Measurements from ENCODE around the gene FAM193B.

The FAM193B gene

DNA sequence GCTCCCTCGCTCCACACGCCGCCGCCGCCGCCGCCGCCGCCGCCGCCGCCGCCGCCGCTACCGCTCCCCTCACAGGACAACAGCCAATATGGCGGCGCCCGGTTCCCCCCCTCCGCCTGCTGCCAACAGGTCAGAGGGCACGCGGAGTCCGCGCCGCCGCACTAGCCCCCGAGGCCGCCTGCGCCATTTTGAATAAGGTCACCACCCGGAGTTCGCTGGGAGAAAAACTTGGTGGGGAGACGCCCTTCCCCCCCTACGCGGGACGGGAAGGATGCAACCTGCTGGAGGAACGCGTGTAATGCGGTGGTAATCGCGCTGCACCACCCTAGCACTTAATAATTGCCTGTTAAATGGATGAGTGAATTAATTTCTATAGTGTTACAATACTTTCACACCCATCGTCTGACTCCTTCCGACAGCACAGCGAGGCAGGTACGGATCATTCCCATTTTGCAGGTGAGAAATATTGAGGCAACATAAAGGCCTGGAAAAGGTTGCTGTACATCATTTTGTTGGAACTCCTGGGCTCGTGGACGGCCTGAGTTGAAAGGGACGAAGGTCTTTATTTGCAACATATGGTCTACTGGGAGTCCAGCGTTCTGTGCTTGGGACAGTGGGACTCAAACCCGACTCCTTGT, at the start of gene FAM193B:
FAM193B (minus strand) TSS at position 90 of the 638 bp plus-strand sequence. CDS start 105 bp downstream, outside the sequence.
- DNase-seq, result peak; percentile 52

DNA sequence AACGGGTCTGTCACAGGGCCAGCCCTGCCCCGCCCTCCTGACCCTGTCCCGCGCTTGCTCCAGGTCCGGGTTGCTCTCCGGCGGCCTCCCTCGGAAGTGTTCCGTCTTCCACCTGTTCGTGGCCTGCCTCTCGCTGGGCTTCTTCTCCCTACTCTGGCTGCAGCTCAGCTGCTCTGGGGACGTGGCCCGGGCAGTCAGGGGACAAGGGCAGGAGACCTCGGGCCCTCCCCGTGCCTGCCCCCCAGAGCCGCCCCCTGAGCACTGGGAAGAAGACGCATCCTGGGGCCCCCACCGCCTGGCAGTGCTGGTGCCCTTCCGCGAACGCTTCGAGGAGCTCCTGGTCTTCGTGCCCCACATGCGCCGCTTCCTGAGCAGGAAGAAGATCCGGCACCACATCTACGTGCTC, 49.8 kb upstream of the FAM193B start:
- no peak for DNase-seq

DNA sequence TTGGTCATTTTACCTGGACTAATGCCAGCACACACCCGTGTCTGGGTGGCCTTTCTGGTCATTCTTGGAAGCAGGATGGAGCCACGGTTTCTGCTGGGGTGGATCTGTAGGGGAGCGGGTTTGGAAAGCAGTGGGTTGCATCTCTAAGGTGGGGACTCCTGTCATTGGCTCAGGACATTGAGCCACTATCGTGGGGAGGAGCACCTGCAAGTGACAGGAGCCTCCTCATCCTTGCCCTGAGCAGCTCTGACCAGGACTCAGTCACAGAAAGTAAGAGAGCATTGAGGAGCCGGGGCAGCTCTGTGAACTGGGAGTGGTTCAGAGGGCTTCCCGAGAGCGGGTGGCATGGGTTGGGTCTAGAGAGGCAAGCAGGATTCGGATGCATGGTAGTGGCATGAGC, 49.3 kb upstream of the FAM193B start:
- DNase-seq, result no peak

DNA sequence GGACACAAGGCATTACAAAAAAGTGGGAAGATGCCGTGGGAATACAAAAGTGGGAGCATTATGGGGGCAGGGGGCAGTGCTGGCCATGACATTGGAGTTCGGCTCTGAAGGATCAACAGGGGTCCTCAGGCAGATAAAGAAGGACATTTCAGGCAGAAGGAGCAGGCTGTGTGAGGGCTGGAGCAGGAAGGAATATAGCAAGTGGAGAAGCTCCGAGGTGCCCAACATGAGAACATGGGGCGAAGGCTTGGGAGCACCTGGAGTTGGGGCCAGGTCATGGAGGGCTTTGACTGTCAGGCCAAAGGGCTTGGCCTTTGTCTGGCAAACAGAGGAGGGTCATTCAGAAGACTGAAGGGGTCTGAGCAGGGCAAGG, 48.1 kb upstream of the FAM193B start:
- no peak for DNase-seq

DNA sequence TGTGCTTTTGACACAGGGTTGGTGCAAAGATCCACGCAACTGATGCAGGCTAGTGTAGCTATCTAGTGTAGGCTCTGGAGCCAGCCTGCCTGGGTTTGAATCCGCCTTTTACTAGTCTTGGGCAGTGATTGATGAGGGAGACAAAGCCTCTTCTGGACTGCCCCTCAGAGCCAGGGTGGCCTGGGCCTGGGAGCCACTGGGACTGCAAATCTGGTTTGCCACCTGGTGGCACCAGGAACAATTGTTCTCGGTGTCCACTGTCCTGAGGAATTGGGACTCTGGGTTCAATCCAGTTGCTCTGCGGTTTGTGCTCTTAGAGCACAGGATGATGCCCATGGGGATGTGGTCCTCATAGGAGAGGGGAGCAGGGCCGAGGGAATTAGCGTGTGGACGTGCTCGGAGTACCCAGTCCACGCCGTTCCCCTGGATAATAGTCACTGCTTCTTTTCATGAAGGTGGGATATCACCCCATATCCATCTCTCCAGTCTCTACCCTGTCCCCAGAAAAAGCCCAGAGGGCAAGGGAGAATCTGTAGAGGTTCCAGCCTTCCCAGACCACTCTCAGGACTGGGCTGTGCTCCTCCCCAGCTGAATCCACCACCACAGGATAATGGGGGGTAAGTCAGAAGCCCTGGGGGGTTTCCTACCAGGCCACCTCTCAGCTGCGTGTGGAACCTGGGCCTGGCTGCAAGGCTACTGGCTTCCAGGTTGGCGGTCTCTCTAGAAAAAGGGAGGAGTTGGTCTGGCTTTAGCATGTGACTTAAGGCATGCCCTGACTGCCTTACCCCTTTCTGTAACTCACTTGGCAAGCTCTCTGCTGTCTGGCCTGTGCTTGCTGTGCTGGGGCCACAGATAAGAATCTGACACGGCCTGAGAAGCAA, 47.5 kb upstream of the FAM193B start:
- no peak for DNase-seq

- DNase-seq, result no peak
These were observed 46.8 kb upstream of the FAM193B start for GRCh38 chr5:177601126-177601525.

GRCh38 chr5:177600508-177601018, 46.2 kb upstream of the FAM193B start:
- no peak for DNase-seq

DNA sequence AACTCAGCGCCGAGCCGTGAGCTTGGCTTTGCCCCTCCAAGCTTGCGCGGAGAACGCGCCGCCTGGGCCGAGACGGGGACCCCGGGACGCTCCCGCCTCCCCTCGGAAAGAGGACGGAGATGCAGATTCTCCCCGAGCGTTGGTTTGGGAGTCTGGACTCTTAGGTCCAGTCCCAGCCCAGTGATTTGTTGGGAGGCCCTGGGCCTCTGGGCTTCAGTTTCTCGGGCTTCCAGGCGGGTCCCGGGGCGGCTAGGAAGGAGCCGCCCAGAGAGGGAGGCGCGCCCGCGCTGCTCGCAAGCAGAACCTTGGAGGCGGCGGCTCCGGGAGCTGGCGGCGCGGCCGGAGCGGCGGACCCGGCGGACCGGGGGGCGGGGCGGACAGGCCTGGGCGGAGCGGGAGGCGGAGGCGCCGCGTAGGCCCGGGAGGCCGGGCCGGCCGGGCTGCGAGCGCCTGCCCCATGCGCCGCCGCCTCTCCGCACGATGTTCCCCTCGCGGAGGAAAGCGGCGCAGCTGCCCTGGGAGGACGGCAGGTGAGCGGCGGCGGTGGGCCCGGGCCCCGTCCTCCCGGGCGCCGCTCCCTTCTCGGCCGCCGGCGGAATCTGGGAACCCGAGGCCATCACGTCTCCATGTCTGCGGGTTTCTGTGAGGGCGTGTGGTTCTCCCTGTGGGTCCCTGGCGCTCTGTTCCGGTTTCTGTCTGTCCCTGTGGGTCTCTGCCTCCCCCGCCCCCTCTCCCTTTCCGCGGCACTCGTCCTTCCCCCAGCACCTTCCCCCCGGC, 45.6 kb upstream of the FAM193B start, which contains the start of gene B4GALT7:
B4GALT7 (plus strand) TSS at position 402 of the 777 bp plus-strand sequence; CDS start at position 481, 79 bp downstream.
- DNase-seq, result no peak

DNA sequence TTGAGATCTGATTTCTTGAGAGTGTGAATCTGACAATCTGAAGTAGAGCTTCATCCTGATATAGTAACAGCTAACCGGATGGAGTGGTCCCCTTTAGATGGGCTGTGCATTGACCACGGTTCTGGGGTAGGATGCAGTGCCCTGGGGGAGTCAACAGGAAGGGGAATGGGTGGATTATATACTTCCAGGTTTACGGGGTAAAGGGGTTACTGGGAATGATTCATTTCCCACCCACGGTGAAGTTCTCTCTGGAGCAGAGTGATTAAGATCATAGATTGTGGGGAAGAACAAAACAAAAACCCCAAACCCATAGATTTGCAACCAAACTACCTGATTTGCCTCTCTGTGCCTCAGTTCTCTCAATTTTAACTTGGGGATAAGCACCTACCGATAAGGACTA, 44.1 kb upstream of the FAM193B start:
- no peak for DNase-seq

- DNase-seq, result no peak
These were observed 42.4 kb upstream of the FAM193B start for GRCh38 chr5:177596775-177597238.

- DNase-seq, result no peak
These were observed 41.8 kb upstream of the FAM193B start for GRCh38 chr5:177595991-177596774.

DNA sequence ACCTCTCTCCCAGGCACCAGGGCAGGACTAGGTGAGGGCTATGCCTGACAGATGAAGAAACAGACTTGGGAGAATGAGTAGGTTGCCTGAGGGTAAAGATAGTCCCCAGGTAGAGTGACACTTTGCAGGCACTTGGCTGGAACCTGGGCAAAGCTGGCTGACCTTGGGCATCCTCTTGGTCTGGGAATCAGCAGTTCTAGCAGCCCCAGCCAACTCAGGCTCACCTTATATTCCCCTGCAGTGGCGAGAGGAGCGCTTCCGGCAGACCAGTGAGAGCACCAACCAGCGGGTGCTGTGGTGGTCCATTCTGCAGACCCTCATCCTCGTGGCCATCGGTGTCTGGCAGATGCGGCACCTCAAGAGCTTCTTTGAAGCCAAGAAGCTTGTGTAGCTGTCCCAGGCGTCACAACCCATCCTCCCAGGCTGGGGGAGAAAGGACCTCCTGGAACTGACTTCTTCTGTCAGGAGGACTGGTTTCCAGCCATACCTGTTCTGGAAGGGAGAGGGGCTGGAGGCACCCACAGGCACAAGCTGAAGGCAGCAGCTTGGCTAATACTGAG, 40.7 kb upstream of the FAM193B start:
- DNase-seq, result no peak

GRCh38 chr5:177594071-177594470, 39.7 kb upstream of the FAM193B start:
- no peak for DNase-seq

- no peak for DNase-seq
These were observed 39.1 kb upstream of the FAM193B start for GRCh38 chr5:177593511-177593910.

GRCh38 chr5:177592905-177593304, 38.5 kb upstream of the FAM193B start:
- DNase-seq, result no peak

GRCh38 chr5:177592010-177592834, 37.9 kb upstream of the FAM193B start, which contains the start of gene TMED9:
Gene TMED9, plus strand, starts transcription at chr5:177592203. Its CDS starts 12 bp downstream, at chr5:177592215.
- DNase-seq, result peak; percentile 71

GRCh38 chr5:177591690-177592009, 37.3 kb upstream of the FAM193B start:
- DNase-seq, result no peak

DNA sequence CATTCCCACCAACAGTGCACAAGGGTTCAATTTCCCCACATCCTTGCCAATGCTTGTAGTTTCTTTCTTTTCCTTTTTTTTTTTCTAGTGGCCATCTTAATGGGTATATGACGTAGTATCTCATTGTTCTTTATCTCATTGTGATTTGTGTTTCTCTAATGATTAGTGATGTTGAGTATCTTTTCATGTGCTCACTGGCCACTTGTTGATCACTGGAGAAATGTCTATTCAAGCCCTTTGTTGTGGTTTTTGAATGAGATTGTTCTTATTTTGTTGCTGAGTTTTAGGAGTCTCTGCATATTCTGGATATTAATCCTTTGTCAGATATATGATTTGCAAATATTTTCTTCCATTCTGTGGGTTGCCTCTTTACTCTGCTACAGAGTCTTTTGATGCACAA, 36.0 kb upstream of the FAM193B start:
- no peak for DNase-seq

DNA sequence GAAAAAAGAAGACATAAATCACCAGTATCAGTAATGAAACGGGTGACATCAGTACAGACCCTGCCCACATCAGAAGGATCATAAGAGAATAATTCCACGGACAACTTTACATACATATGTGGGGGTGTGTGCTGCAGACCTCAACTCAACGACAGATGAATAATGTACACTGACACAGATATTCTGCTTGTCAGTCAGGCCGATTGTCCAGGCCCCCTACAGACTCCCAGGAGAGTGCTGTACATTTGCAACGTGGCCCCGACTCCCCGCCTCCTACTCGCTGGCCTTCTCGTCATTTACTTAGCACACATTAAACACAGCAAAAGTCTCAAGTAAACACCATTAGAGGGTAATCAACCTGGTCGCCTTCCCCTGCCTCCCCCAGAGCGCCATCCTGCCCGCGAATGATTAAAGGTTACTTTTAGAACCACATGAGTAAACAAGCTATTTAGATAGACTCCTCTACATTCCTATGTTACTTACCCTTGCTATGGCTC, 34.1 kb upstream of the FAM193B start:
- no peak for DNase-seq

DNA sequence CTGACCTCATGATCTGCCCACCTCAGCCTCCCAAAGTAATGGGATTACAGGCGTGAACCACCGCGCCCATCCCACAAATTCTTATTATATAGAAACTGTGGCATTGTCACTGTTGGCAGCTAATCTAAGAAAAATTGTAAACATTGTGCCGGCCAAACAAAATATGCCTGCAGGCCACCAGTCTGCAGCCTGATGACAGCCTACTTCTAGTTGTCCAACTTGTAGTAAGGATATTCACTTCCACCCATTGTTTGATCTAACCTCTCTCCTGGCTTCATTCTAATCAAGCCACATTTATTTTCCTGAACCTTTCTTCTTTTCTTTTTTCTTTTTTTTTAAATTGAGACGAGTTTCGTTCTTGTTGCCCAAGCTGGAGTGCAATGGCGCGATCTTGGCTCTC, 24.0 kb upstream of the FAM193B start:
- DNase-seq, result no peak

GRCh38 chr5:177576169-177576568, 21.8 kb upstream of the FAM193B start:
- DNase-seq, result no peak

Data from NCI-H2081 treated with DMSO at 0.1 percent for 48 hours (cell line).